A673 (cell line): Measurements from ENCODE around the gene SND1. TPM values are rescaled to one million over a fixed set of nuclear protein-coding genes. Genes with fewer than 3 reads are reported as not detected.

ENCODE experiments used
- BruUV-seq: library from RNA; stranded (reverse); fragments of 400-500 nt; replicated peaks from 2 replicates; lab custom pipeline; 2021; lab: Mats Ljungman, UMichigan
- CTCF ChIA-PET: fragments of 300-600 bp; sonication (Branson Sonifier 250); formaldehyde crosslinking; loops from one replicate; lab custom pipeline; 2022; ENCODE audit warnings: antibody characterized with exemption; lab: Charles Lee
- POLR2A ChIA-PET: fragments of 300-600 bp; sonication (Branson Sonifier 250); formaldehyde crosslinking; loops from one replicate; lab custom pipeline; 2022; ENCODE audit warnings: antibody characterized with exemption; ENCODE audit not compliant: low non-redundant PET; lab: Charles Lee
- DNase-seq: peaks from one replicate; pipeline ENCODE4 v3.0.0-alpha.2; 2015; ENCODE audit warnings: low spot score
- H3K27ac ChIP-seq: fragments of 200-600 bp; sonication (generic); 2 replicates; pipeline ENCODE4 v1.5.1; 2016; ENCODE audit warnings: mixed run types, low read depth, mild to moderate bottlenecking, mixed read lengths, antibody characterized with exemption, low read length; ENCODE audit not compliant: poor library complexity, severe bottlenecking
- H3K27me3 ChIP-seq: fragments of 200-600 bp; sonication (generic); replicated peaks from 2 replicates; pipeline ENCODE4 v1.6.1; 2017; ENCODE audit warnings: mixed run types, low read depth, mild to moderate bottlenecking, mixed read lengths, antibody characterized with exemption, low read length; ENCODE audit not compliant: insufficient read depth, poor library complexity
- H3K36me3 ChIP-seq: fragments of 200-600 bp; sonication (generic); 2 replicates; pipeline ENCODE4 v1.6.1; 2016; ENCODE audit warnings: mixed run types, mild to moderate bottlenecking, mixed read lengths, antibody characterized with exemption, low read length; ENCODE audit not compliant: insufficient read depth, poor library complexity, severe bottlenecking
- H3K4me1 ChIP-seq: fragments of 200-600 bp; sonication (generic); 2 replicates; pipeline ENCODE4 v1.6.1; 2017; ENCODE audit warnings: mixed run types, mild to moderate bottlenecking, mixed read lengths, antibody characterized with exemption, low read length; ENCODE audit not compliant: insufficient read depth, poor library complexity, severe bottlenecking
- H3K4me3 ChIP-seq: fragments of 200-600 bp; sonication (generic); 2 replicates; pipeline ENCODE4 v1.5.1; 2016; ENCODE audit warnings: low read depth, mixed run types, mild to moderate bottlenecking, mixed read lengths, low read length; ENCODE audit not compliant: poor library complexity, severe bottlenecking
- H3K9me3 ChIP-seq: fragments of 200-600 bp; sonication (generic); 2 replicates; pipeline ENCODE4 v1.6.1; 2016; ENCODE audit warnings: mixed run types, low read depth, mild to moderate bottlenecking, mixed read lengths, antibody characterized with exemption, low read length; ENCODE audit not compliant: poor library complexity, severe bottlenecking
- CTCF ChIP-seq: fragments of 300-800, 200-600 bp; sonication (generic); conservative IDR thresholded peaks from 2 replicates; pipeline ENCODE4 v1.5.1; 2017; ENCODE audit warnings: low read depth, mild to moderate bottlenecking, antibody characterized with exemption, low read length, moderate library complexity, mixed read lengths
- EZH2 ChIP-seq: fragments of 200-600 bp; sonication (generic); IDR thresholded peaks from 2 replicates; pipeline ENCODE4 v1.6.1; 2017; ENCODE audit warnings: borderline replicate concordance, low read depth, mild to moderate bottlenecking, mixed read lengths, antibody characterized with exemption, low read length; ENCODE audit not compliant: poor library complexity, severe bottlenecking
- intact Hi-C: fragments of 100-400 bp; cut with micrococcal nuclease; formaldehyde crosslinking; loops from one replicate; pipeline ENCODE4 v1.10.0; 2022; ENCODE audit not compliant: unreplicated experiment
- total RNA-seq: library from RNA; stranded (reverse); gene quantifications from 2 replicates; pipeline ENCODE4 v1.2.3, GENCODE V29; 2021

Gene SND1
- total RNA-seq, 1 experiment from 2014 or later: 177 TPM

- H3K4me3 ChIP-seq: no peak overlapping the region
- no peak for DNase-seq
- H3K4me1 ChIP-seq: no peaks in the 10 kb centered on the region
- ChIA-PET CTCF (no interaction called here), POLR2A (no interaction called here)
- H3K36me3 ChIP-seq: no peaks in the 10 kb centered on the region
- no peaks in the 10 kb centered on the region for H3K27me3 ChIP-seq
- intact Hi-C loops: no loop called here
- no peak overlapping the region for H3K27ac ChIP-seq
- no peaks in the 10 kb centered on the region for H3K9me3 ChIP-seq
- BruUV-seq: no TSS peak
- TF ChIP-seq CTCF: no peak
- TF ChIP-seq EZH2: no peak
Measured at GRCh38 chr7:127918130-127918529, 266.1 kb downstream of the SND1 start.

- H3K9me3 ChIP-seq: no peaks in the 10 kb centered on the region
- POLR2A ChIA-PET: no interaction called here
Measured at GRCh38 chr7:127920787-127921438, 268.9 kb downstream of the SND1 start.

GRCh38 chr7:127922656-127923055 is 270.7 kb downstream of the SND1 start:
- no peaks in the 10 kb centered on the region for H3K36me3 ChIP-seq
- no TSS peak for BruUV-seq
- POLR2A ChIA-PET: interaction anchor here (0.6 kb wide), 1 partner anchor 92 kb away, joined by 3 read pairs; no protein-coding TSS in a partner anchor
- intact Hi-C loops: no loop called here
- no peak for DNase-seq
- no peaks in the 10 kb centered on the region for H3K27me3 ChIP-seq
- H3K27ac ChIP-seq: no peak overlapping the region
- no peaks in the 10 kb centered on the region for H3K4me1 ChIP-seq
- CTCF ChIA-PET: no interaction called here
- H3K4me3 ChIP-seq: no peak overlapping the region
- TF ChIP-seq CTCF: no peak
- no peak for TF ChIP-seq EZH2
- H3K9me3 ChIP-seq: no peaks in the 10 kb centered on the region

More at GRCh38 chr7:127920787-127921438, 268.9 kb downstream of the SND1 start:
- no peak for DNase-seq
- CTCF ChIA-PET: no interaction called here
- no TSS peak for BruUV-seq
- intact Hi-C loops: no loop called here
- TF ChIP-seq EZH2: no peak
- no peak for TF ChIP-seq CTCF
- Histone ChIP-seq H3K36me3 (no peaks in the 10 kb centered on the region), H3K27me3 (no peaks in the 10 kb centered on the region), H3K4me3 (no peak overlapping the region), H3K4me1 (no peaks in the 10 kb centered on the region), H3K27ac (no peak overlapping the region)
